Stimulated activated CD4-positive, alpha-beta T cell treated with anti-CD3 and anti-CD28 coated beads, TNF-alpha, amount 100 ng/mL, for 48 hours (primary cell): ENCODE measurements around the gene VAT1.

ENCODE experiments used
- DNase-seq, 3 donors: peaks; one replicate each; pipeline ENCODE4 v3.0.0-alpha.2; 2020; ENCODE audit warnings: low read depth in 3 of 3

The VAT1 gene

DNA sequence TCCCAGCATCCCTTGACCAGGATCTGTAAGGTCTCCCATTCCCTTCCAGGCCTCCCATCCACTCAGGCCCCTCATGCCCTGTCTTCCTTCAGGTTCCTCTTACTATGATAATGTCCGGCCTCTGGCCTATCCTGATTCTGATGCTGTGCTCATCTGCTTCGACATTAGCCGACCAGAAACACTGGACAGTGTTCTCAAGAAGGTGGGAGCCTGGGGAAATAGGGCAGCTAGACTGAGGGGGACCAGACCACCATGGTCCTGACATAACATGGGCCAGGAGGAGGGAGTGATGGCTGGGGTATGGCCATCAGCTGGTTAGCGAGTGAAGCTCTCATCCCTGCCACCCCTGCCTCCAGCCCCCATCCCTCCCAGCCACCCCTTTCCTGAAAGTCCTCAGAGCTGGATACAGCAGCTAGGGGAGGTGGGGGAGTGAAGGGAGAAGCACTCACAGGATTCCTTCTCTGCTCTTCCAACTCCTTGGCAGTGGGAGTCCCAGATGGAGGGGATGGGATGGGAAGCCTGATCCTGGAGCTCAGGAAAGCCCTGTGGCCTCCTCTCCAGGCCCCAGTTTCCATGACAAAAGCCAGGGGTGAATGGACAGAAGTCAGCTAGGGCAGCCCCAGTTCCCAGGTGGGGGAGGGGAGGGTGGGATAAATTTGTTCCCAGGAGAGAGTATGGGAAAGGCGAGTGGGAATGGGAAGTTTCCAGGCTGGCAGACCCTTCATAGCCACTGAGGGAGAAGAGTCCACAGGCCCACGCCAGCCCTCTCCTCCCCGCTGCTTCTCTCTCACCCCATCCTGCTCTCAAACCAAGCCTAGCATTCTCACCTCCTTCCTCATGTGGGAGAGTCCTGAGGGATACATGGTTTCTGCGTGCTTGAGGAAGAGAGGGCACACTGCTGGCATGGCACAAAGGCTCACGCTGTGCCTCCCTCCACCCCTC lies 5.2 kb upstream of the VAT1 start:
- no peak for DNase-seq

DNA sequence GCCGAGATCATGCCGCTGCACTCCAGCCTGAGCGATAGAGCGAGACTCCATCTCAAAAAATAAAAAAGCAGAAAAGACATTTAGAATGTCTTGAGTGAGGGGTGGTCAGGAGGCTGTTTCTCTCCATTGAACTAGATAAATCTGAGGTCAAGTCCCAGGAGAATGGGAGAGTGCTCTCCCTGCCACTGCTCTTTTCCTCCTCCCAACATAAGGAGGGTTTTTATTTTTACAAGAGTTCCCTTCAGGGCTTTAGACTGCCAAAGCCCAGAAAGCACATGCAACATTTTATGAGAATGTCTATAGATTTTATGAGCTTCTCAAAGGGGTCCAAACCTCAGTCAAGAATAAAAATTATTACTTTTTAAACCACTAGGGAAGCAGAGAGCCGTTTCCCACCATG lies 4.4 kb upstream of the VAT1 start:
- DNase-seq = no peak

- no peak for DNase-seq
Measured at GRCh38 chr17:43025766-43026537, 3.8 kb upstream of the VAT1 start.

- no peak for DNase-seq
Measured at GRCh38 chr17:43025290-43025657, 3.1 kb upstream of the VAT1 start.

- peak; percentile 47 to 74 (median 66) for DNase-seq
Measured at GRCh38 chr17:43024407-43025289, 2.5 kb upstream of the VAT1 start, which contains the start of gene RND2. Gene RND2 (plus strand): TSS chr17:43025231. CDS start chr17:43025348, 117 bp downstream.

- no peak for DNase-seq
Measured at GRCh38 chr17:43020789-43021740, 1.1 kb downstream of the VAT1 start.

- no peak for DNase-seq
Measured at GRCh38 chr17:43020030-43020621, 2.1 kb downstream of the VAT1 start.

DNA sequence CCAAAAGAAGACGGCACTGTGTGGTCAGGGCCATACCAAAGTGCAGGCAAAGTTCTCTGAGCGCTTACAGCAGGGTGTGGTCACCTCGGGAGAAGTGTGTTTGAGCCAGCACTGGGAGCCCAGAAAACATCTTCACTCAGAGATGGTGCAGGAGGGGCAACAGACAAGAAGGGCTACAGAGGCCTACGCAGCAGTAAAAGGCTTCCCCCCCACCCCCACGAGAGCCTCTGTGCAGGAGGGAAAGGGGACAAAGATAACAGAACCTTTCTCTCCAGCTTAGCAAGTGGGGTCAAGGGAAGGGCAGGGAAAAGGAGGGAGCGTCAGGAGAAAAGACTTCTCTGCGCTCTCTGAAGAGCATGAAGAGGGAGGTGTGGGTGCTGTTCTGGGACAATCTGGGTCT lies 2.8 kb downstream of the VAT1 start:
- DNase-seq = no peak

DNA sequence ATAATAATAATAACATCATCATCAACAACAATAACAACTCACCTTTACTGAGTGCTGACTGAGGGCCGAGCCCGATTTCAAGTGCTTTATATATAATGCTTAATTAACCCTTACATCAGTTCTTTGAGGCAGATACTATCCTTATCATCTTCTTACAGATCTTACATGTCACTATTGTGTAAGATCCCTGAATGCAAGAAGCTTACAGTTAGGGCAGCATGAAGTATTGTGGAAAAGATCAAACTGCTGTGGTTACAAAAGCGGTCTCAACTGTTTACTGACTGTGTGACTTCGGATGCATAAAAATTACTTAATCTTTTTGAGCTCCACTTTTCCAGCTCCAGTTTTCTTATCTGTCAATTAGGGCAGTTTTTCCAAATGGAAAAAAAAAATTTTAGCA lies 3.3 kb downstream of the VAT1 start:
- DNase-seq = no peak

- no peak for DNase-seq
Measured at GRCh38 chr17:43018008-43018853, 4.0 kb downstream of the VAT1 start.

DNA sequence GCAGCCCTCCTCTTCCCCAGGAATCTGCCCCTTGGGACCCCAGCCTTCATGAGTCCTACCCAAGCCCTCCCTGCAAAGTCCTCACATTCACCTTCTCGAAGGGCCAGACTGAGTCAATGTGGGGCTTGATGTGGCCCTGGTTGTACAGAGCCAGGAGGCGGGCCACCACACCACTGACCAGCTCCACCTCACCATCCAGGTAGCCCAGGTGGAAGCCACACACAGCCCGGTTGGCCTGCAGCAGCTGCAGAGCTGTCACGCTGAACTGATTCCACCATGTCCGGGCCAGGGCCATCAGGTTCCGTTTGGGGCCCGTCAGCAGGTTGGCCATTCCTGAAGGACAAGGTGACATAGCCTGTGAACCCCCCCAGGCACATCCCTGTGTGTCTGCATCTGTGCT lies 6.0 kb downstream of the VAT1 start:
- DNase-seq = no peak

DNA sequence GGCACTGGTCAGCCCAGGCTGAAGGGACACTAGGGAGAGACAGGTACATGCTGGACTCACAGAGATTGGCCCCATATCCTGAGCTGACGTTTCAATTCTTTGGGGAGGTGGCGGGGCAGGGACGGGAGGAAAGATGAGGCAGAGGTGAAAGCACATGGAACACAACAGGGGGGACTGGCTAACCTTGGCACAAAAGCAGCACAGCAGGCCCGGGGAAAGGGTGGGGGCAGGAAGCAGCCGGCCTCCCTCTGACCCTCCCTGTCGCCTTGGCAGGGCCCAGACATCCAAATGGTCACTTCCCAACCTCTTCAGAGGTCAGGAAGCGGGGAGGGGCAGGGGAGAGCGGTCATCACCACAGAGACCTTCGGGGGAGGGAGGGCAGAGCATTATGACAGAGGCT lies 6.6 kb downstream of the VAT1 start:
- no peak for DNase-seq

GRCh38 chr17:43014649-43015542 lies 7.3 kb downstream of the VAT1 start:
- no peak for DNase-seq

GRCh38 chr17:43014020-43014648 lies 8.1 kb downstream of the VAT1 start:
- DNase-seq = no peak

GRCh38 chr17:43013296-43013695 lies 8.9 kb downstream of the VAT1 start:
- DNase-seq = no peak

GRCh38 chr17:43011728-43012472 lies 10.3 kb downstream of the VAT1 start:
- no peak for DNase-seq

- DNase-seq = no peak
Measured at GRCh38 chr17:43010667-43011308, 11.4 kb downstream of the VAT1 start.
